OCI-LY1 (cell line): Measurements from ENCODE around the gene ZYG11B.

Experiments used
- CTCF ChIP-seq: fragments of 200-600 bp; sonication (generic), shearing (Covaris generic); IDR thresholded peaks from 2 replicates; pipeline ENCODE4 v1.5.1; 2017; ENCODE audit warnings: mild to moderate bottlenecking, antibody characterized with exemption, low read length, moderate library complexity, mixed read lengths
- EZH2 ChIP-seq: fragments of 200-600 bp; sonication (generic), shearing (Covaris generic); IDR thresholded peaks from 2 replicates; pipeline ENCODE4 v1.8.0; 2017; ENCODE audit warnings: borderline replicate concordance, mixed run types, mild to moderate bottlenecking, antibody characterized with exemption, low read length, moderate library complexity, mixed read lengths

- TF ChIP-seq CTCF = no peak
- TF ChIP-seq EZH2 = no peak
Observed at GRCh38 chr1:52746189-52746588, 19.9 kb downstream of the ZYG11B start.
